Stimulated activated CD8-positive, alpha-beta memory T cell treated with anti-CD3 and anti-CD28 coated beads, Interleukin-7, amount 100 ng/mL, for 24 hours (primary cell): Measurements from ENCODE around the gene PRM3.

Experiments used
- DNase-seq: peaks from one replicate; pipeline ENCODE4 v3.0.0-alpha.2; 2020; ENCODE audit warnings: low read depth

PRM3 gene

GRCh38 chr16:11224894-11225676, 48.3 kb downstream of the PRM3 start:
- peak; percentile 70 for DNase-seq

- peak; percentile 32 for DNase-seq
These were observed 49.1 kb downstream of the PRM3 start for GRCh38 chr16:11224096-11224893.
